Spleen (tissue), 7 donors: ENCODE results near the gene SLC39A13.

ENCODE experiments used
- POLR2A ChIP-seq, 3 donors: fragments of 450-650 bp; IDR thresholded peaks; one replicate each; pipeline ENCODE4 v1.5.1; 2017; ENCODE audit warnings: antibody characterized with exemption in 3 of 3, mild to moderate bottlenecking in 1 of 3
- POLR2AphosphoS5 ChIP-seq, 3 donors: sonication (generic); formaldehyde crosslinking; IDR thresholded peaks; one replicate each; pipeline ENCODE4 v1.5.1; 2017; ENCODE audit warnings: antibody characterized with exemption in 3 of 3
- TF ChIP-seq, protein P1 (sequence below), 11 experiments: fragments of 200-600 bp in 7 of 11; fragments of 450-650 bp in 4 of 11; sonication (generic) in 4 of 11; IDR thresholded peaks in 8 of 11; conservative IDR thresholded peaks in 3 of 11; 1 replicate in 7 of 11; 2 replicates in 4 of 11; pipeline versions ENCODE4 v1.4.0 to v1.8.0; 2016 to 2021; ENCODE audit warnings: antibody characterized with exemption in 11 of 11, inconsistent platforms in 4 of 11, mild to moderate bottlenecking in 1 of 11
- donor health status: DM: no; HTN: no; CAD: no; lungs with moderate emphysema.
- donor health status: DM: no; HTN: no; CAD: no.
- donor health status: DM: no; HTN: no; CAD: no.

DNA sequence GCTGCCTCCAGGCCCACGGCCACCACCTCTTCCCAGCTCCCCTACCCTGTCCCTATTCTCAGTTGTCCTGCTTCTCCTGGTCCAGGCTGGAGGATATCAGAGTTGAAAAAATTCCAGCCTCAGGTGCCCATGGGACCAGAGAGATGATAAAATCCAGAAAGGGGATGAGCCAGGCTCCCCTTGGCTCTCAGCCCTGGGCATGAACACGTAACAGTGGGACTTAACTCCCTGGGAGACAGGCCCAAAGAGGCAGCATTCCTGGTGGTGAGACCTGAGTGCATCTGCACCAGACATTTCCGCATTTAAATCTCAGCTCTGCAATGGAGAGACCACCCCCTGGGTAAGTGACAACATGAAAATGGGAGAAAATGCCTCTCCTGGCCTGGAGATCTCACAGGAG, 10.4 kb upstream of the SLC39A13 start:
- TF ChIP-seq, protein P1, sequence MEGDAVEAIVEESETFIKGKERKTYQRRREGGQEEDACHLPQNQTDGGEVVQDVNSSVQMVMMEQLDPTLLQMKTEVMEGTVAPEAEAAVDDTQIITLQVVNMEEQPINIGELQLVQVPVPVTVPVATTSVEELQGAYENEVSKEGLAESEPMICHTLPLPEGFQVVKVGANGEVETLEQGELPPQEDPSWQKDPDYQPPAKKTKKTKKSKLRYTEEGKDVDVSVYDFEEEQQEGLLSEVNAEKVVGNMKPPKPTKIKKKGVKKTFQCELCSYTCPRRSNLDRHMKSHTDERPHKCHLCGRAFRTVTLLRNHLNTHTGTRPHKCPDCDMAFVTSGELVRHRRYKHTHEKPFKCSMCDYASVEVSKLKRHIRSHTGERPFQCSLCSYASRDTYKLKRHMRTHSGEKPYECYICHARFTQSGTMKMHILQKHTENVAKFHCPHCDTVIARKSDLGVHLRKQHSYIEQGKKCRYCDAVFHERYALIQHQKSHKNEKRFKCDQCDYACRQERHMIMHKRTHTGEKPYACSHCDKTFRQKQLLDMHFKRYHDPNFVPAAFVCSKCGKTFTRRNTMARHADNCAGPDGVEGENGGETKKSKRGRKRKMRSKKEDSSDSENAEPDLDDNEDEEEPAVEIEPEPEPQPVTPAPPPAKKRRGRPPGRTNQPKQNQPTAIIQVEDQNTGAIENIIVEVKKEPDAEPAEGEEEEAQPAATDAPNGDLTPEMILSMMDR (IDR thresholded peaks at IDR 0.05 in 8 of 11, conservative IDR thresholded peaks at IDR 0.05 in 3 of 11): no peak
- no peak for TF ChIP-seq POLR2A (IDR thresholded peaks at IDR 0.05)
- no peak for TF ChIP-seq POLR2AphosphoS5 (IDR thresholded peaks at IDR 0.05)
